GM21576 (cell line): Measurements from ENCODE around the gene PRAMEF10.
"Not testable (repeated sequence)": the region's sequence is repeated elsewhere in the genome, so short reads cannot be mapped to it uniquely, and the experiment has no call there.

Experiments
- ATAC-seq: cut with Tn5 transposase; IDR thresholded peaks from one replicate; pipeline ENCODE4 v1.9.1; 2021; ENCODE audit warnings: mild to moderate bottlenecking, moderate library complexity; ENCODE audit not compliant: unreplicated experiment

The PRAMEF10 gene

GRCh38 chr1:12898170-12898569, at the start of gene PRAMEF10:
Gene PRAMEF10 (minus strand): TSS chr1:12898270. CDS start chr1:12895847, 2,423 bp downstream.
- ATAC-seq: not testable (repeated sequence)

GRCh38 chr1:12947480-12947879, 49.4 kb upstream of the PRAMEF10 start, which contains the start of gene PRAMEF6:
Gene PRAMEF6 (minus strand): TSS chr1:12947580. CDS start chr1:12942518, 5,062 bp downstream.
- ATAC-seq: not testable (repeated sequence)

GRCh38 chr1:12924368-12924767, 26.3 kb upstream of the PRAMEF10 start:
- not testable (repeated sequence) for ATAC-seq

GRCh38 chr1:12921749-12922148, 23.7 kb upstream of the PRAMEF10 start:
- ATAC-seq: not testable (repeated sequence)

GRCh38 chr1:12916310-12916709, 18.2 kb upstream of the PRAMEF10 start, which contains the start of gene PRAMEF7:
Gene PRAMEF7 (plus strand): TSS chr1:12916610. CDS start chr1:12917693, 1,083 bp downstream.
- not testable (repeated sequence) for ATAC-seq

- not testable (repeated sequence) for ATAC-seq
These were observed 5.9 kb upstream of the PRAMEF10 start for GRCh38 chr1:12903793-12904572.

GRCh38 chr1:12899186-12899585, 1.1 kb upstream of the PRAMEF10 start:
- ATAC-seq: not testable (repeated sequence)

- ATAC-seq: not testable (repeated sequence)
These were observed 12.0 kb downstream of the PRAMEF10 start, which contains the start of gene PRAMEF4 for GRCh38 chr1:12886101-12886500. Gene PRAMEF4 (minus strand): TSS chr1:12886201. CDS start chr1:12883394, 2,807 bp downstream.

GRCh38 chr1:12878453-12878852, 19.6 kb downstream of the PRAMEF10 start:
- not testable (repeated sequence) for ATAC-seq

- not testable (repeated sequence) for ATAC-seq
These were observed 34.8 kb downstream of the PRAMEF10 start for GRCh38 chr1:12863131-12863880.

- ATAC-seq: not testable (repeated sequence)
These were observed 41.3 kb downstream of the PRAMEF10 start, which contains the start of gene PRAMEF2 for GRCh38 chr1:12856786-12857185. Gene PRAMEF2 (plus strand): TSS chr1:12857086. CDS start chr1:12859010, 1,924 bp downstream.

- ATAC-seq: no peak
These were observed 46.3 kb downstream of the PRAMEF10 start for GRCh38 chr1:12851779-12852178.

GRCh38 chr1:12848620-12849019, 49.5 kb downstream of the PRAMEF10 start, which contains the start of gene HNRNPCL1:
Gene HNRNPCL1 (minus strand): TSS chr1:12848720. CDS start chr1:12848289, 431 bp downstream.
- ATAC-seq: not testable (repeated sequence)
